Colonic mucosa (tissue), 4 donors: ENCODE data around the gene AQP7. TPM values are rescaled to one million over a fixed set of nuclear protein-coding genes. Genes with fewer than 3 reads are reported as not detected.
"Not testable (repeated sequence)": the region's sequence is repeated elsewhere in the genome, so short reads cannot be mapped to it uniquely, and the experiment has no call there.

Source experiments
- DNase-seq: peaks from one replicate; pipeline ENCODE4 v3.0.0-alpha.2; 2020
- H3K27ac ChIP-seq: fragments of 200-600 bp; one replicate; pipeline ENCODE4 v1.8.0; 2021
- H3K27me3 ChIP-seq: fragments of 200-600 bp; one replicate; pipeline ENCODE4 v1.8.0; 2021
- H3K36me3 ChIP-seq: fragments of 200-600 bp; one replicate; pipeline ENCODE4 v1.8.0; 2021
- H3K4me1 ChIP-seq: fragments of 200-600 bp; one replicate; pipeline ENCODE4 v1.8.0; 2021; ENCODE audit warnings: mild to moderate bottlenecking
- H3K4me3 ChIP-seq: fragments of 200-600 bp; one replicate; pipeline ENCODE4 v1.8.0; 2021
- H3K9ac ChIP-seq, 2 donors: one replicate each; pipeline ENCODE4 v1.7.0; 2013; ENCODE audit warnings: control low read depth in 2 of 2, low read depth in 2 of 2, low read length in 2 of 2
- H3K9me3 ChIP-seq: fragments of 200-600 bp; one replicate; pipeline ENCODE4 v1.8.0; 2021
- CTCF ChIP-seq: fragments of 200-600 bp; IDR thresholded peaks from one replicate; pipeline ENCODE4 v1.8.0; 2022; ENCODE audit warnings: antibody characterized with exemption, mild to moderate bottlenecking
- intact Hi-C: fragments of 100-400 bp; cut with DNase I; formaldehyde crosslinking; loops from one replicate; pipeline ENCODE4 v1.14.1; 2022
- total RNA-seq, 2 donors: library from RNA; stranded (reverse); fragmentation: NEBNext Ultra II Directional in 1 of 2; extraction: Animal tissue kit (Norgen Biotek cat#: 25700) in 1 of 2; gene quantifications; one replicate each; pipeline ENCODE4 v1.2.1, GENCODE V29; 2021
- donor health status: healthy.
- donor health status: DM: no; HTN: no; CAD: no.
- donor health status: DM: no; HTN: no; CAD: no.

Gene AQP7
- total RNA-seq, 2 donors from 2014 or later, result 7.4 to 12.5 TPM

- H3K27ac ChIP-seq, result no peak overlapping the region
- no peaks in the 10 kb centered on the region for H3K27me3 ChIP-seq
- no peak for TF ChIP-seq CTCF
- no peaks in the 10 kb centered on the region for H3K36me3 ChIP-seq
- no peaks in the 10 kb centered on the region for H3K9me3 ChIP-seq
- H3K4me1 ChIP-seq, result no peaks in the 10 kb centered on the region
- no peak for DNase-seq
- H3K9ac ChIP-seq, result no peak overlapping the region
- intact Hi-C loops, result no loop called here
- no peak overlapping the region for H3K4me3 ChIP-seq
Measured at GRCh38 chr9:33431420-33431819, 29.1 kb upstream of the AQP7 start.

DNA sequence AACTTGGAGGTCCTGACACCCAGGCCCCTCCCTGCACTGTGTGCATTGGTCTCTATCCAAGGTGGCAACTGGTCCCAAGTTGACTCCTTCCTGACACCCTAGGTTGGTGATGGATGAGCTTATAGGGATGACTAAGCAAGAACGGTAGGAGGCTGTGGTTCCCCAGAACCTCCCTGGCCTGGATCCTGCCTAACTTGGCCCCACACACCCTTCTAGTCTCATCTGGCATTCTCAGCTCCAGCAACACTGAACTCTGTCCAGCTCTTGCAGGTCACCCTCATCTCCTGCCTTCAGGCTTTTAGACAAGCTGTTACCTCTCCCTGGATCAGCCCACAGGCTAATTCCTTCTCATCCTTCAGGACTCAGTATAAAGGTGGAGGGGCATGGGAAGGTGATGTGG, 28.6 kb upstream of the AQP7 start:
- no peaks in the 10 kb centered on the region for H3K27me3 ChIP-seq
- H3K27ac ChIP-seq, result no peak overlapping the region

DNA sequence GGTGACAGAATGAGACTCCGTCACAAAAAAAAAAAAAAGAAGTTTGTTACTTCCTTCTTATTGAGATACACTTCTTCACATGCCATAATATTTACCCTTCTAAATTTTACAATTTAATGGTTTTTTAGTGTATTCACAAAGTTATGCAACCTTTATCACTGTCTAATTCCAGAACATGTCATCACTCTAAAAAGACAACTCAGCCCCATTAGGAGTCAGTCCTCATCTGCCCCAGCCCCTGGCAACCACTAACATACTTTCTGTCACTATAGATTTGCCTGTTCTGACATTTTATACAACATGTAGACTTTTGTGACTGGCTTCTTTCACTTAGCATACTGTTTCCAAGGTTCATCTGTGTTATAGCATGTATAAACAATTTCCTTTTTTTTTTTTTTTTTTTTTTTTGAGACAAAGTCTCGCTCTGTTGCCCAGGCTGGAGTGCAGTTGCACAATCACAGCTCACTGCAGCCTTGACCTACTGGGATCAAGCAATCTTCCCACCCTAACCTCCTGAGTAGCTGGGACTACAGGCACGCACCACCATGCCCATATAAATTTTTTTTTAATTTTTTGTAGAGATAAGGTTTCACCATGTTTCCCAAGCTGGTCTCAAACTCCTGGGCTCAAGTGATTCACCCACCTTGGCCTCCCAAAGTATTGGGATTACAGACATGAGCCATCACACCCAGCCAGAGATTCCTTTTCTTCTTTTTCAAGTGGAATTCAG, 27.1 kb upstream of the AQP7 start:
- Histone ChIP-seq H3K27me3 (no peaks in the 10 kb centered on the region), H3K4me1 (no peaks in the 10 kb centered on the region)
- no peak for TF ChIP-seq CTCF

More for the DNA sequence above, 28.6 kb upstream of the AQP7 start:
- H3K4me1 ChIP-seq, result no peaks in the 10 kb centered on the region
- intact Hi-C loops, result no loop called here
- H3K4me3 ChIP-seq, result no peak overlapping the region
- DNase-seq, result no peak
- no peak overlapping the region for H3K9ac ChIP-seq
- no peaks in the 10 kb centered on the region for H3K9me3 ChIP-seq
- no peak for TF ChIP-seq CTCF
- no peaks in the 10 kb centered on the region for H3K36me3 ChIP-seq

DNA sequence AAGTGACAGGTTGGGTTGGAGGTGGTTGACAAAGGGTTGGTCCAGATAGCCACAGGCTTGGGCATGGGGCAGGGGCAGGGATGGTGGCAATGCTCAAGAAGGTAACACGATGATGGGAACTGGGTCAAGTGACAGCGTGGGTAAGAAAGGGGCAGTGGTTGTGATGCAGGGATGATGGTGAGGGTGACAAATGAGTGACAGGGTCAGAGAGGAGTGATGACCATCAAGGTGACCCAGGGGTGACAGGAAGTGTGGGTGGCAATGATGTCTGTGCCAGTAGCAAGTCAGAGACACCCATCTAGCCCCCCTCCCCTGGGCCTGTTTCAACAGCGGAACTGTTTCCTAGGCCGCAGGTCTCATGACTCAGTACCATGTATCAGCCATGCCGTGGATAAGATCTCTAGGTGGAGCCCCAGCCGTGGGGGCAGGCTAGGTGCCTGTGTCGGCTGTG, 24.5 kb upstream of the AQP7 start:
- Histone ChIP-seq H3K9me3 (no peaks in the 10 kb centered on the region), H3K4me1 (no peaks in the 10 kb centered on the region), H3K27me3 (no peaks in the 10 kb centered on the region), H3K27ac (no peak overlapping the region), H3K9ac (no peak overlapping the region), H3K36me3 (no peaks in the 10 kb centered on the region), H3K4me3 (no peak overlapping the region)
- intact Hi-C loops, result no loop called here
- no peak for DNase-seq
- TF ChIP-seq CTCF, result no peak

More for the DNA sequence above, 27.1 kb upstream of the AQP7 start:
- intact Hi-C loops, result no loop called here
- no peaks in the 10 kb centered on the region for H3K9me3 ChIP-seq
- DNase-seq, result no peak
- H3K9ac ChIP-seq, result no peak overlapping the region
- no peak overlapping the region for H3K4me3 ChIP-seq
- no peaks in the 10 kb centered on the region for H3K36me3 ChIP-seq
- no peak overlapping the region for H3K27ac ChIP-seq

DNA sequence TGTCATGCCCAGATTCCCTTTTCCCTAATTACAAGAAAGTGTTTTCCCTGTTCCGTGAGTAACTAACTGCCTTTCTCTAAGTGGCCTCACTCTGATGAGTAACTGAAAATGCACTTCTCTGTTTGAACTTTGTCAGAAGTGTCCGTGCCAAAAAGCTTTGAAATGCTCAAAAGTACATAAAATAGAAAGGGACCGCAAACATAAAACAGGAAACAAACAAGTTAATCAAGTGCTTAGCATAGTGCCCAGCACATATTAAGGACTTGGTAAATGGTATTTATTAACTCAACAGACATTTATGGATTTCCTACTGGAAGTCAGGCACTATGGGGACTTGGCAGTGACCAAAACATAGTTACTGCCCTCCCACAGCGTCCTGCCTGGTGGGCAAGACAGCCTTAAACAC, 22.8 kb upstream of the AQP7 start:
- no peak for TF ChIP-seq CTCF
- H3K36me3 ChIP-seq, result no peaks in the 10 kb centered on the region
- intact Hi-C loops, result no loop called here
- no peaks in the 10 kb centered on the region for H3K27me3 ChIP-seq
- no peak for DNase-seq
- no peak overlapping the region for H3K27ac ChIP-seq
- no peak overlapping the region for H3K4me3 ChIP-seq
- H3K9ac ChIP-seq, result no peak overlapping the region
- H3K9me3 ChIP-seq, result no peaks in the 10 kb centered on the region
- H3K4me1 ChIP-seq, result no peaks in the 10 kb centered on the region

- H3K9me3 ChIP-seq, H3K4me3 ChIP-seq, H3K27me3 ChIP-seq, DNase-seq, H3K9ac ChIP-seq, intact Hi-C loops, H3K27ac ChIP-seq, H3K4me1 ChIP-seq, H3K36me3 ChIP-seq: not testable (repeated sequence)
Measured at GRCh38 chr9:33424492-33424891, 22.1 kb upstream of the AQP7 start.

- H3K9me3 ChIP-seq, H3K27ac ChIP-seq, H3K27me3 ChIP-seq, H3K4me1 ChIP-seq, H3K36me3 ChIP-seq, H3K9ac ChIP-seq, DNase-seq, intact Hi-C loops, H3K4me3 ChIP-seq: not testable (repeated sequence)
Measured at GRCh38 chr9:33424043-33424442, 21.7 kb upstream of the AQP7 start.
